IMR-90 (cell line): ENCODE data around the gene HCK. TPM values are rescaled to one million over a fixed set of nuclear protein-coding genes. Genes with fewer than 3 reads are reported as not detected.

Source experiments
- ATAC-seq: fragments of 200-7000 bp; cut with Tn5 transposase; 2 replicates; pipeline ENCODE4 v1.9.1; 2020; ENCODE audit warnings: low read depth, mild to moderate bottlenecking, moderate library complexity
- BruUV-seq: library from RNA; stranded (reverse); fragments of 400-500 nt; replicated peaks from 2 replicates; lab custom pipeline; 2021; lab: Mats Ljungman, UMichigan
- CTCF ChIA-PET: fragments of 300-600 bp; formaldehyde crosslinking; extraction: SDS; loops from one replicate; lab custom pipeline; 2021; ENCODE audit warnings: antibody characterized with exemption; lab: Yijun Ruan, JAX
- POLR2A ChIA-PET: fragments of 300-600 bp; sonication (Branson Sonifier 250); formaldehyde crosslinking; loops from one replicate; lab custom pipeline; 2022; ENCODE audit warnings: antibody characterized with exemption; ENCODE audit not compliant: unreplicated experiment; lab: Charles Lee
- DNase-seq: peaks from one replicate; pipeline ENCODE4 v3.0.0; 2013
- H2AFZ ChIP-seq: replicated peaks from 2 replicates; pipeline ENCODE3; 2013; ENCODE audit warnings: low read length, mild to moderate bottlenecking; ENCODE audit not compliant: poor library complexity
- H2AK5ac ChIP-seq: 2 replicates; pipeline ENCODE4 v1.6.1; 2013; ENCODE audit warnings: low read depth, low read length, inconsistent platforms
- H2AK9ac ChIP-seq: replicated peaks from 2 replicates; pipeline ENCODE3; 2013; ENCODE audit warnings: mild to moderate bottlenecking, low read depth, low read length, moderate library complexity; ENCODE audit not compliant: poor library complexity
- H2BK120ac ChIP-seq: 2 replicates; pipeline ENCODE4 v1.6.1; 2013; ENCODE audit warnings: low read depth, low read length, inconsistent platforms
- H2BK15ac ChIP-seq: 3 replicates; pipeline ENCODE4 v1.6.1; 2013; ENCODE audit warnings: low read depth, low read length, inconsistent platforms
- H2BK20ac ChIP-seq: 2 replicates; pipeline ENCODE4 v1.6.1; 2013; ENCODE audit warnings: low read depth, mild to moderate bottlenecking, inconsistent platforms, low read length, moderate library complexity
- H2BK5ac ChIP-seq: 2 replicates; pipeline ENCODE4 v1.6.1; 2013; ENCODE audit warnings: mild to moderate bottlenecking, low read depth, low read length, inconsistent platforms; ENCODE audit not compliant: poor library complexity, severe bottlenecking
- H3K14ac ChIP-seq: replicated peaks from 2 replicates; pipeline ENCODE4 v1.6.1; 2013; ENCODE audit warnings: low read depth, low read length, inconsistent platforms
- H3K18ac ChIP-seq: 2 replicates; pipeline ENCODE4 v1.6.1; 2013; ENCODE audit warnings: low read depth, low read length, control low read depth
- H3K23ac ChIP-seq: 2 replicates; pipeline ENCODE4 v1.6.1; 2013; ENCODE audit warnings: low read depth, low read length, inconsistent platforms
- H3K27ac ChIP-seq: 2 replicates; pipeline ENCODE4 v1.5.1; 2013; ENCODE audit warnings: mild to moderate bottlenecking, control low read depth, low read length; ENCODE audit not compliant: insufficient read depth
- H3K27me3 ChIP-seq: 2 replicates; pipeline ENCODE4 v1.6.1; 2013; ENCODE audit warnings: low read length; ENCODE audit not compliant: control insufficient read depth, insufficient read depth
- H3K36me3 ChIP-seq: 2 replicates; pipeline ENCODE4 v1.6.1; 2013; ENCODE audit warnings: low read length, mixed read lengths; ENCODE audit not compliant: control insufficient read depth, insufficient read depth
- H3K4ac ChIP-seq: 2 replicates; pipeline ENCODE4 v1.6.1; 2013; ENCODE audit warnings: low read depth, low read length, inconsistent platforms
- H3K4me1 ChIP-seq: 2 replicates; pipeline ENCODE4 v1.6.1; 2013; ENCODE audit warnings: low read length, mixed read lengths; ENCODE audit not compliant: control insufficient read depth, insufficient read depth
- H3K4me2 ChIP-seq: 2 replicates; pipeline ENCODE4 v1.6.1; 2013; ENCODE audit warnings: low read depth, mild to moderate bottlenecking, control low read depth, low read length, moderate library complexity
- H3K4me3 ChIP-seq: 2 replicates; pipeline ENCODE4 v1.5.1; 2013; ENCODE audit warnings: low read depth, mild to moderate bottlenecking, control low read depth, low read length, moderate library complexity; ENCODE audit not compliant: insufficient read depth
- H3K56ac ChIP-seq: 2 replicates; pipeline ENCODE4 v1.6.1; 2013; ENCODE audit warnings: low read length, inconsistent platforms; ENCODE audit not compliant: insufficient read depth; ENCODE audit errors: extremely low read depth
- H3K79me1 ChIP-seq, 2 experiments: 2 replicates each; pipeline ENCODE4 v1.6.1; 2013; ENCODE audit warnings: low read length in 2 of 2, inconsistent platforms in 1 of 2, low read depth in 1 of 2
- H3K9ac ChIP-seq: 2 replicates; pipeline ENCODE4 v1.6.1; 2013; ENCODE audit warnings: low read depth, low read length, control low read depth
- H3K9me1 ChIP-seq: 2 replicates; pipeline ENCODE4 v1.6.1; 2013; ENCODE audit warnings: low read length, inconsistent platforms; ENCODE audit not compliant: insufficient read depth
- H3K9me3 ChIP-seq: 2 replicates; pipeline ENCODE4 v1.6.1; 2013; ENCODE audit warnings: low read length; ENCODE audit not compliant: control insufficient read depth, insufficient read depth
- H4K20me1 ChIP-seq: 2 replicates; pipeline ENCODE4 v1.6.1; 2013; ENCODE audit warnings: low read length, inconsistent platforms; ENCODE audit not compliant: insufficient read depth
- H4K5ac ChIP-seq: 2 replicates; pipeline ENCODE4 v1.6.1; 2013; ENCODE audit warnings: mild to moderate bottlenecking, low read depth, low read length, control low read depth
- H4K8ac ChIP-seq, 2 experiments: 2 replicates each; pipeline ENCODE4 v1.6.1; 2013; ENCODE audit warnings: low read depth in 2 of 2, low read length in 2 of 2, control low read depth in 1 of 2, inconsistent platforms in 1 of 2
- H4K91ac ChIP-seq: 2 replicates; pipeline ENCODE4 v1.6.1; 2013; ENCODE audit warnings: low read depth, low read length, inconsistent platforms; ENCODE audit not compliant: insufficient read depth
- BHLHE40 ChIP-seq: fragments of 150-350 bp; IDR thresholded peaks from 2 replicates; pipeline ENCODE4 v1.6.1; 2016; ENCODE audit warnings: mild to moderate bottlenecking, low read depth, low read length
- CHD1 ChIP-seq: IDR thresholded peaks from 2 replicates; pipeline ENCODE4 v1.6.1; 2012; ENCODE audit warnings: low read depth, low read length, improper control_type of control experiment
- ELK1 ChIP-seq: fragments of 150-350 bp; IDR thresholded peaks from 2 replicates; pipeline ENCODE4 v1.6.1; 2016; ENCODE audit warnings: low read depth, mild to moderate bottlenecking, low read length, moderate library complexity, borderline replicate concordance
- MAZ ChIP-seq: IDR thresholded peaks from 2 replicates; pipeline ENCODE4 v1.6.1; 2012; ENCODE audit warnings: low read depth, mild to moderate bottlenecking, low read length, improper control_type of control experiment, moderate library complexity, borderline replicate concordance
- MXI1 ChIP-seq: IDR thresholded peaks from 2 replicates; pipeline ENCODE4 v1.6.1; 2012; ENCODE audit warnings: low read depth, mild to moderate bottlenecking, low read length, moderate library complexity, borderline replicate concordance
- NFE2L2 ChIP-seq: fragments of 150-350 bp; IDR thresholded peaks from 2 replicates; pipeline ENCODE4 v1.6.1; 2016; ENCODE audit warnings: low read depth, mild to moderate bottlenecking, low read length
- POLR2A ChIP-seq: IDR thresholded peaks from 2 replicates; pipeline ENCODE4 v1.6.1; 2012; ENCODE audit warnings: mild to moderate bottlenecking, low read depth, low read length
- RAD21 ChIP-seq: IDR thresholded peaks from 2 replicates; pipeline ENCODE4 v1.6.1; 2012; ENCODE audit warnings: low read length, improper control_type of control experiment
- RFX5 ChIP-seq: IDR thresholded peaks from 2 replicates; pipeline ENCODE4 v1.8.0; 2012; ENCODE audit warnings: low read depth, mild to moderate bottlenecking, low read length, moderate library complexity
- SMC3 ChIP-seq: fragments of 150-350 bp; IDR thresholded peaks from 2 replicates; pipeline ENCODE4 v1.6.1; 2016; ENCODE audit warnings: low read depth, mild to moderate bottlenecking, antibody characterized with exemption, low read length, moderate library complexity
- WGBS, 2 experiments: methylation state at CpG; one replicate each; pipeline versions ENCODE4 v1.1.5 to v1.1.7; 2013; ENCODE audit warnings: missing lambda C conversion rate in 2 of 2; ENCODE audit not compliant: insufficient read length in 1 of 2; ENCODE audit errors: extremely low coverage in 2 of 2; 5-methylcytosine and 5-hydroxymethylcytosine counted together
- dilution Hi-C: fragments of 300-500 bp; cut with HindIII; formaldehyde crosslinking; loops from one replicate; pipeline ENCODE4 v1.14.3; 2018; ENCODE audit warnings: low sequenced_read_pairs; ENCODE audit not compliant: unreplicated experiment
- in situ Hi-C: fragments of 300-500 bp; cut with MboI; formaldehyde crosslinking; loops from 3 replicates; pipeline ENCODE4 v1.14.3; 2019; ENCODE audit warnings: low sequenced_read_pairs, inconsistent platforms, mixed read lengths
- intact Hi-C: fragments of 100-400 bp; cut with micrococcal nuclease; formaldehyde crosslinking; loops from 2 replicates; pipeline ENCODE4 v1.10.0; 2022
- polyA plus RNA-seq, 3 experiments: library from polyadenylated mRNA; depleted of rRNA; stranded (reverse); fragments of >200 nt; gene quantifications; 2 replicates each; pipeline ENCODE4 v1.2.3, GENCODE V29; 2012; ENCODE audit warnings: low replicate concordance in 1 of 3
- total RNA-seq: library from RNA; depleted of rRNA; stranded (reverse); fragments of >200 nt; gene quantifications from 2 replicates; pipeline ENCODE4 v1.2.3, GENCODE V29; 2012
- TF ChIP-seq, protein P1 (sequence below): fragments of 150-350 bp; IDR thresholded peaks from 2 replicates; pipeline ENCODE4 v1.6.1; 2017; ENCODE audit warnings: mild to moderate bottlenecking, antibody characterized with exemption, low read length, low read depth

Gene HCK
- total and polyA plus RNA-seq, 2 of the 4 experiments (the other 2 are of a cell fraction), result not detected

DNA sequence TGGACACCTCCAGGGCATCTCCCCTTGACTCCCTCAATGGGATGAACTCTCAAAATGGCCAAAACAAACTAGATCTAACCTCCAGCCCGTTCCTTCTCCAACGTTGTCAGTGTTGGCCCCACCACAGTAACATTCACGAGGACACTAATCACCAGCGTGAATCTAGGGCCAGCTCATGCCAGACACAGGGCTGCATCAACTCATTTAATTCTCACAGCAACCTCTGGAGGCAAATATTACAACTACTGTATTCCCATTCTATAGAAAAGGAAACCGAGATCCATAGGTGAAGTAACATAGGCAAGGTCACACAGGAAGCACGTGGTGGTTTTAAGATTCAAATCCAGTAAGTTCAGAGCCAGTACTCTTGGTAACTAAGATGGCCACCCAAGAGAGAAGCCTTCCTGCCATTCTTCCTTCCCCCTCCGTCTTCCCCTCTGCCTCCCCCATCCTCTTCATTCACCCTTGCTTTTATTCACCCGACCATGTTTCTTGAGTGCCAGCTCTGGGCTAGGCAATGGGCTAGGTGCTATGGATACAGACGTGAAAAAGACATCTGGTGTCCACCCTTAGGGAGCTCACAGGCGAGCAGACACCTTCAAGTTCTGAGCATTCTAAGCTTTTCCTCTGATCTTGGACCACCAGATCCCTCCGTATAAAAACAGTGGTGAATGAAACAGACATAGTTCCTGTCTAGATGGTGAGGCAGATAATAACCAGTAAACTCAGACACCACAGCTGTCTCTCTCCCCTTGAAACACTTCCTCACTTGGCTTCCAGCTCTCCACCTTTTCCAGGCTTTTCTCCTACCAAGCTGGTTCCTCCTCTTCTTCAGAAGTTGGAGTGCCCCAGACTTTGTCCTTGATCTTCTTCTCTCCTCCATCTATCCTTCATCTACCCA lies 32.2 kb upstream of the HCK start (continued):
- TF ChIP-seq BHLHE40, result no peak

DNA sequence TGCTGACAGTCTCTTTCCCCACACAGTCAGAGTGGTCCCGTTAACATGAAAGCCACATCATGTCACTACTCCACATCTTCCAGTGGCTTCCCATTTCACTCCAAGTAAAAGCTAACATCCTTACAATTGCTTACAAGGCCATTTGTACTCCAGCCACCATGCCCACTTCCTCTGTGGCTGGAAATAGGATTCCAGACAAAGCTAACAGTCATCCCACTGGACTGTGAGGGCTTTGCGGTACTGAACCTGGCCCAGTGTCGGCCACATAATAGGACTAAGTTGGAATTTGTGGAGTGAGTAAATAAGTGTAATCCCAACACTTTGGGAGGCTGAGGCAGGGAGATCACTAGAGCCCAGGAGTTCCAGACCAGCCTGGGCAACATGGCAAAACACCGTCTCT lies 31.0 kb upstream of the HCK start:
- Histone ChIP-seq H2BK120ac (no peak overlapping the region), H3K23ac (no peak overlapping the region), H4K8ac (no peak overlapping the region), H3K56ac (no peak overlapping the region), H2AK9ac (no peak overlapping the region), H4K20me1 (no peaks in the 10 kb centered on the region), H3K9me1 (no peaks in the 10 kb centered on the region), H3K36me3 (no peaks in the 10 kb centered on the region), H3K4me3 (no peak overlapping the region), H3K27me3 (peaks cover 65% of the 10 kb centered on the region), H3K4me1 (no peaks in the 10 kb centered on the region), H2BK15ac (no peak overlapping the region), H3K9me3 (peaks cover 2% of the 10 kb centered on the region; the same call in 1 of the 2 replicates), H2AK5ac (no peak overlapping the region), H3K79me1 (no peaks in the 10 kb centered on the region), H3K27ac (no peak overlapping the region), H3K9ac (no peak overlapping the region), H2AFZ (no peak overlapping the region), H2BK5ac (no peak overlapping the region), H3K18ac (no peak overlapping the region), H2BK20ac (no peak overlapping the region), H3K4ac (no peak overlapping the region), H3K4me2 (no peak overlapping the region), H4K5ac (no peak overlapping the region), H3K14ac (no peak overlapping the region), H4K91ac (no peak overlapping the region)
- DNase-seq, result no peak
- no CpG with 5 or more reads among the region's 4 CpGs for WGBS, 2 experiments
- TF ChIP-seq SMC3 (no peak), BHLHE40 (no peak), MAZ (no peak), RFX5 (no peak), NFE2L2 (no peak), MXI1 (no peak), CHD1 (no peak), ELK1 (no peak), POLR2A (no peak), RAD21 (no peak)
- TF ChIP-seq, protein P1, sequence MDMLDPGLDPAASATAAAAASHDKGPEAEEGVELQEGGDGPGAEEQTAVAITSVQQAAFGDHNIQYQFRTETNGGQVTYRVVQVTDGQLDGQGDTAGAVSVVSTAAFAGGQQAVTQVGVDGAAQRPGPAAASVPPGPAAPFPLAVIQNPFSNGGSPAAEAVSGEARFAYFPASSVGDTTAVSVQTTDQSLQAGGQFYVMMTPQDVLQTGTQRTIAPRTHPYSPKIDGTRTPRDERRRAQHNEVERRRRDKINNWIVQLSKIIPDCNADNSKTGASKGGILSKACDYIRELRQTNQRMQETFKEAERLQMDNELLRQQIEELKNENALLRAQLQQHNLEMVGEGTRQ, result no peak
- intact Hi-C loops, result no loop called here
- POLR2A ChIA-PET, result no interaction called here
- dilution Hi-C loops, result no loop called here
- CTCF ChIA-PET, result no interaction called here
- in situ Hi-C loops, result no loop called here
- ATAC-seq, result no peak
- BruUV-seq, result no TSS peak
